Measurements from ENCODE around the gene RAPGEF1.

Gene RAPGEF1

DNA sequence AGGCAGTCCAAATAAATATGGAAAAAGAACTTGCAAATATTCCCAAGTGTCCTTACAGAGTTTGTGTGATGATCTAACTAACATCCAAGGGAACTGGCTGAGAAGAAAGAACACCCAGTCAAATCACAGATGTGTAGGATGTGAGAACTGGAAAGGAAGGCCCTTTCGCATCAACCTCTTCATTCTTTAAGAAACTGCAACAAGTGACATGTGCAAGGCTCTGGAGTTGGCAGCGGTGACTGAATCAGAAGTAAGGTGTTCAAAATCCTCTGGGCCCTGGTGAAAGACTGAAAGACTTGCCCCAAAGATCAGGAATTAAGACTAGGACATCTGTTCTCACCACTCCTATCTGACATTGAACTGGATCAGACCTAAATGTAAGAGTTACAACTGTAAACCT lies 88.7 kb downstream of the RAPGEF1 start:
- no peak for TF ChIP-seq NFIC (IDR thresholded peaks at IDR 0.05)
- no peak for TF ChIP-seq CEBPB (IDR thresholded peaks at IDR 0.05)
- TF ChIP-seq, protein P1, sequence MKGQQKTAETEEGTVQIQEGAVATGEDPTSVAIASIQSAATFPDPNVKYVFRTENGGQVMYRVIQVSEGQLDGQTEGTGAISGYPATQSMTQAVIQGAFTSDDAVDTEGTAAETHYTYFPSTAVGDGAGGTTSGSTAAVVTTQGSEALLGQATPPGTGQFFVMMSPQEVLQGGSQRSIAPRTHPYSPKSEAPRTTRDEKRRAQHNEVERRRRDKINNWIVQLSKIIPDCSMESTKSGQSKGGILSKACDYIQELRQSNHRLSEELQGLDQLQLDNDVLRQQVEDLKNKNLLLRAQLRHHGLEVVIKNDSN (IDR thresholded peaks at IDR 0.05): no peak
- TF ChIP-seq RAD21 (IDR thresholded peaks at IDR 0.05; ENCODE audit: low read depth): no peak
- no peak for TF ChIP-seq ZBTB7A (IDR thresholded peaks at IDR 0.05; ENCODE audit: low read depth)
- no peak for TF ChIP-seq EP300 (IDR thresholded peaks at IDR 0.05; ENCODE audit: borderline replicate concordance)
- no peak for TF ChIP-seq TAF1 (IDR thresholded peaks at IDR 0.05; ENCODE audit: low read depth)
- TF ChIP-seq, protein P2, sequence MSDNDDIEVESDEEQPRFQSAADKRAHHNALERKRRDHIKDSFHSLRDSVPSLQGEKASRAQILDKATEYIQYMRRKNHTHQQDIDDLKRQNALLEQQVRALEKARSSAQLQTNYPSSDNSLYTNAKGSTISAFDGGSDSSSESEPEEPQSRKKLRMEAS (IDR thresholded peaks at IDR 0.05): no peak
- no peak for TF ChIP-seq TEAD4 (IDR thresholded peaks at IDR 0.05)
- TF ChIP-seq EGR1 (IDR thresholded peaks at IDR 0.05): no peak
- TF ChIP-seq, protein P3, sequence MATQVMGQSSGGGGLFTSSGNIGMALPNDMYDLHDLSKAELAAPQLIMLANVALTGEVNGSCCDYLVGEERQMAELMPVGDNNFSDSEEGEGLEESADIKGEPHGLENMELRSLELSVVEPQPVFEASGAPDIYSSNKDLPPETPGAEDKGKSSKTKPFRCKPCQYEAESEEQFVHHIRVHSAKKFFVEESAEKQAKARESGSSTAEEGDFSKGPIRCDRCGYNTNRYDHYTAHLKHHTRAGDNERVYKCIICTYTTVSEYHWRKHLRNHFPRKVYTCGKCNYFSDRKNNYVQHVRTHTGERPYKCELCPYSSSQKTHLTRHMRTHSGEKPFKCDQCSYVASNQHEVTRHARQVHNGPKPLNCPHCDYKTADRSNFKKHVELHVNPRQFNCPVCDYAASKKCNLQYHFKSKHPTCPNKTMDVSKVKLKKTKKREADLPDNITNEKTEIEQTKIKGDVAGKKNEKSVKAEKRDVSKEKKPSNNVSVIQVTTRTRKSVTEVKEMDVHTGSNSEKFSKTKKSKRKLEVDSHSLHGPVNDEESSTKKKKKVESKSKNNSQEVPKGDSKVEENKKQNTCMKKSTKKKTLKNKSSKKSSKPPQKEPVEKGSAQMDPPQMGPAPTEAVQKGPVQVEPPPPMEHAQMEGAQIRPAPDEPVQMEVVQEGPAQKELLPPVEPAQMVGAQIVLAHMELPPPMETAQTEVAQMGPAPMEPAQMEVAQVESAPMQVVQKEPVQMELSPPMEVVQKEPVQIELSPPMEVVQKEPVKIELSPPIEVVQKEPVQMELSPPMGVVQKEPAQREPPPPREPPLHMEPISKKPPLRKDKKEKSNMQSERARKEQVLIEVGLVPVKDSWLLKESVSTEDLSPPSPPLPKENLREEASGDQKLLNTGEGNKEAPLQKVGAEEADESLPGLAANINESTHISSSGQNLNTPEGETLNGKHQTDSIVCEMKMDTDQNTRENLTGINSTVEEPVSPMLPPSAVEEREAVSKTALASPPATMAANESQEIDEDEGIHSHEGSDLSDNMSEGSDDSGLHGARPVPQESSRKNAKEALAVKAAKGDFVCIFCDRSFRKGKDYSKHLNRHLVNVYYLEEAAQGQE (IDR thresholded peaks at IDR 0.05; ENCODE audit: low read depth): no peak
- TF ChIP-seq TCF12 (IDR thresholded peaks at IDR 0.05; ENCODE audit: low read depth): no peak

DNA sequence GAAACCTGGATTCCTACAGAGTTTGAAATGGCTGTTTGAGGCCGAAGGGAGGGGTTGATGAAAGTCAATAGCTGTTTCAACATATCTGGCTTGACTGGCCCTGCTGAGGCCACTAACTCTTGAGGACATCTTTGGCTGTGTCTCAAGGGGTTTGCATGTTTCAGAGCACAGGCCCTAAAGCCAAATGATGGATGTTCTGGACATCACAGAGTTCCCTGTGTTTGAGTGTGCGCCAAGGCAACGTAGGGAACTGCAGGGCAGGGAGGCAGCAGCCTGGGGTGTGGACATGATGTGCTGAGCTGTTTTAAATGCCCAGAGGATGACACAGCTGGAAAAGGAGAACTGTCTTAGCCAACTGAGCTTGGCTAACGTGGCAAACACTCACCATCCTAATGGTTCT lies 89.6 kb downstream of the RAPGEF1 start:
- TF ChIP-seq TEAD4 (IDR thresholded peaks at IDR 0.05) (no peak), EP300 (IDR thresholded peaks at IDR 0.05; ENCODE audit: borderline replicate concordance) (no peak), EGR1 (IDR thresholded peaks at IDR 0.05) (no peak), FOXM1 (IDR thresholded peaks at IDR 0.05; ENCODE audit: borderline replicate concordance, low read depth) (no peak), TAF1 (IDR thresholded peaks at IDR 0.05; ENCODE audit: low read depth) (no peak), CREB1 (IDR thresholded peaks at IDR 0.05; ENCODE audit: low read depth) (no peak), YY1 (IDR thresholded peaks at IDR 0.05; ENCODE audit: low read depth) (no peak), ZBTB7A (IDR thresholded peaks at IDR 0.05; ENCODE audit: low read depth) (no peak), RAD21 (IDR thresholded peaks at IDR 0.05; ENCODE audit: low read depth) (no peak), NFIC (IDR thresholded peaks at IDR 0.05) (no peak), CEBPB (IDR thresholded peaks at IDR 0.05) (no peak), TCF12 (IDR thresholded peaks at IDR 0.05; ENCODE audit: low read depth) (no peak)
- TF ChIP-seq, protein P1 (IDR thresholded peaks at IDR 0.05): no peak
- TF ChIP-seq, protein P2 (IDR thresholded peaks at IDR 0.05): no peak
- TF ChIP-seq, protein P3 (IDR thresholded peaks at IDR 0.05; ENCODE audit: low read depth): no peak

DNA sequence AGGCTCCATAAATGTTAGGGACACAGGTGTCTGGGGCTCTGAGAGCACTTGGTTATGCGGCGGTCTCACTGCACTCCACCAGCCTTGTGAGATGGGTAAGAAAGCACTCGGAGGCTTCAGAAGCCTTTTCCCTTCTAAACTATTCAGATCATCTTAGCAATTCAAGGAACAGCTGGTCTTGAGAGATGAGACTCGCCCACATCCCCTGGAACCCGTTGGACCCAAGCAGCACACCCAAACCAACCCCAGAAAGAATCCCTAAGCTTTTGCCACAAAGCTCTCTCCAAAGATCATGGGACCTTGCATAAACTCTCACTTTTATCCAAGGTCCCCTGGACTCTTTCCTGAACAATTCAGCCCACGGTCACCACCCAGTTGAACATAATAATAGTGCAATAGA lies 90.2 kb downstream of the RAPGEF1 start:
- TF ChIP-seq FOXM1 (IDR thresholded peaks at IDR 0.05; ENCODE audit: borderline replicate concordance, low read depth): no peak
- TF ChIP-seq, protein P1 (IDR thresholded peaks at IDR 0.05): no peak
- TF ChIP-seq TCF12 (IDR thresholded peaks at IDR 0.05; ENCODE audit: low read depth): no peak
- TF ChIP-seq, protein P2 (IDR thresholded peaks at IDR 0.05): no peak
- no peak for TF ChIP-seq RAD21 (IDR thresholded peaks at IDR 0.05; ENCODE audit: low read depth)
- TF ChIP-seq YY1 (IDR thresholded peaks at IDR 0.05; ENCODE audit: low read depth): no peak
- TF ChIP-seq EGR1 (IDR thresholded peaks at IDR 0.05): no peak
- TF ChIP-seq NFIC (IDR thresholded peaks at IDR 0.05): no peak

DNA sequence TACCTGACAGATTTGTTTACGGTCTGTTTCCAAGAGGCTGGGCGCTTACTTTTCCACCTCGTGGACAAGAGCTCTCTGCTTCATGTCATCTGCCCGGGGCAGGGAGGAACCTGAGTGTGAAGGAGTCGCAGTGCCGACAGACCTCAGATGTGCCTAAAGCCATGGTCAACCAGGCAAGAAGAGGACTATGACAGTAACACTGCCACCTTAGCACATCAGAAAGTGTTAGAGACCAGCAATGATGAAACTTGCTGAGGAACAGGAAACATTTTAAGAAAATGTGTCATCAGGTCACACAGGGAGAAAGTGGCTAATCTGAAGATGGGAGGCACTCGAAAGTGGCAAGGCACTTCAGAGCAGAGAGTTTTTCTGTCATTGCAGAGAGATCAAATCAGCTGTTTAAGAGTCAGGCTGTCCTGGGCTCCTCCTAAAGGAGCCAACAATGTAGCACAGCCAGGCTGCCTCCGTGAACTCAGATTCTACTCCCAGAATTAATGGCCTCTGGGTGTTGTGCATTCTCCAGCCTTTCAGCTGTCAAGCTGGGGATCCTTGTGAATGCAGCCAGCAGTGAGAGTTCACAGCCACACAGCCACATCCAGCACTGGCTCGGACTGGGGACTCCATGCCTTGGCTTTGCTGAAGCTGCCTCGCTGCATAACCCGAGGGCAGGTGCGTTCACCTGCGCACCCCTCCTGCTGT lies 94.6 kb downstream of the RAPGEF1 start:
- no peak for TF ChIP-seq EGR1 (IDR thresholded peaks at IDR 0.05)
- TF ChIP-seq, protein P3 (IDR thresholded peaks at IDR 0.05; ENCODE audit: low read depth): no peak
- no peak for TF ChIP-seq CEBPB (IDR thresholded peaks at IDR 0.05)
- TF ChIP-seq NFIC (IDR thresholded peaks at IDR 0.05): no peak
- TF ChIP-seq ZBTB7A (IDR thresholded peaks at IDR 0.05; ENCODE audit: low read depth): no peak
- no peak for TF ChIP-seq TEAD4 (IDR thresholded peaks at IDR 0.05)
